Measurements from ENCODE around the gene LYAR. TPM values are rescaled to one million over a fixed set of nuclear protein-coding genes. Genes with fewer than 3 reads are reported as not detected.

Gene LYAR
- total RNA-seq, 1 experiment from 2014 or later: 24.3 TPM

- Histone ChIP-seq H3K4me1 (ENCODE audit: control insufficient read depth, insufficient read depth, low read length) (peaks cover 20% of the 10 kb centered on the region), H3K9me3 (ENCODE audit: control insufficient read depth, insufficient read depth, low read depth, low read length) (no peaks in the 10 kb centered on the region), H3K4me3 (ENCODE audit: low read depth in 2 of 2, low read length in 2 of 2) (peak overlapping the region; percentile 92 to 93), H3K36me3 (ENCODE audit: control insufficient read depth, insufficient read depth, low read length) (peaks cover 14% of the 10 kb centered on the region), H3K27me3 (ENCODE audit: control insufficient read depth, insufficient read depth, low read length) (no peaks in the 10 kb centered on the region), H3K27ac (ENCODE audit: low read length) (peak overlapping the region; percentile 86)
- CTCF ChIA-PET: no interaction called here
- DNase-seq (ENCODE audit: low read depth, low spot score): no peak
- peak; percentile 46 for ATAC-seq
- POLR2A ChIA-PET: no interaction called here
- TF ChIP-seq SIN3A (IDR thresholded peaks at IDR 0.05; ENCODE audit: borderline replicate concordance, insufficient read depth, low read depth, low read length) (no peak), REST (IDR thresholded peaks at IDR 0.05; ENCODE audit: insufficient read depth in 1 of 2, low read depth in 2 of 2, low read length in 1 of 2) (no peak), POLR2AphosphoS5 (IDR thresholded peaks at IDR 0.05; ENCODE audit: low read depth, low read length) (no peak), TCF7L2 (IDR thresholded peaks at IDR 0.05; ENCODE audit: low read depth, low read length) (no peak), CTCF (IDR thresholded peaks at IDR 0.05) (no peak)
- intact Hi-C loops (cut with micrococcal nuclease; ENCODE audit: unreplicated experiment) (no loop called here), in situ Hi-C loops (cut with HindIII; ENCODE audit: low pct_unique_long_range_greater_than_20kb, low sequenced_read_pairs) (no loop called here)
- TSS peak; percentile 70 for BruUV-seq (replicated peaks)
Measured at GRCh38 chr4:4289597-4289940, 385 bp downstream of the LYAR start.

GRCh38 chr4:4289055-4289454, 899 bp downstream of the LYAR start:
- peak overlapping the region; percentile 92 to 93 for H3K4me3 ChIP-seq (ENCODE audit: low read depth in 2 of 2, low read length in 2 of 2)
- ChIA-PET CTCF (no interaction called here), POLR2A (no interaction called here)
- in situ Hi-C loops (cut with HindIII; ENCODE audit: low pct_unique_long_range_greater_than_20kb, low sequenced_read_pairs): no loop called here
- H3K4me1 ChIP-seq (ENCODE audit: control insufficient read depth, insufficient read depth, low read length): peaks cover 20% of the 10 kb centered on the region
- no peaks in the 10 kb centered on the region for H3K27me3 ChIP-seq (ENCODE audit: control insufficient read depth, insufficient read depth, low read length)
- H3K9me3 ChIP-seq (ENCODE audit: control insufficient read depth, insufficient read depth, low read depth, low read length): no peaks in the 10 kb centered on the region
- peaks cover 16% of the 10 kb centered on the region for H3K36me3 ChIP-seq (ENCODE audit: control insufficient read depth, insufficient read depth, low read length)
- DNase-seq (ENCODE audit: low read depth, low spot score) (no peak), ATAC-seq (no peak)
- intact Hi-C loops (cut with micrococcal nuclease; ENCODE audit: unreplicated experiment): no loop called here
- no TSS peak for BruUV-seq (replicated peaks)
- no peak for TF ChIP-seq POLR2AphosphoS5 (IDR thresholded peaks at IDR 0.05; ENCODE audit: low read depth, low read length)
- TF ChIP-seq TCF7L2 (IDR thresholded peaks at IDR 0.05; ENCODE audit: low read depth, low read length): no peak
- TF ChIP-seq REST (IDR thresholded peaks at IDR 0.05; ENCODE audit: insufficient read depth in 1 of 2, low read depth in 2 of 2, low read length in 1 of 2): no peak
- no peak for TF ChIP-seq SIN3A (IDR thresholded peaks at IDR 0.05; ENCODE audit: borderline replicate concordance, insufficient read depth, low read depth, low read length)
- TF ChIP-seq CTCF (IDR thresholded peaks at IDR 0.05): no peak
- H3K27ac ChIP-seq (ENCODE audit: low read length): peak overlapping the region; percentile 86
